HG02623 (cell line): ENCODE data around the gene CENPU.

Experiments
- ATAC-seq: cut with Tn5 transposase; IDR thresholded peaks from one replicate; pipeline ENCODE4 v1.9.1; 2021; ENCODE audit warnings: moderate library complexity; ENCODE audit not compliant: unreplicated experiment

Gene CENPU

GRCh38 chr4:184713887-184714286, 20.0 kb downstream of the CENPU start:
- no peak for ATAC-seq

GRCh38 chr4:184712322-184712721, 21.6 kb downstream of the CENPU start:
- no peak for ATAC-seq

- no peak for ATAC-seq
Measured at GRCh38 chr4:184706453-184706852, 27.4 kb downstream of the CENPU start.

- ATAC-seq, result no peak
Measured at GRCh38 chr4:184705692-184706091, 28.2 kb downstream of the CENPU start.

GRCh38 chr4:184702114-184702513, 31.8 kb downstream of the CENPU start:
- no peak for ATAC-seq

- no peak for ATAC-seq
Measured at GRCh38 chr4:184699941-184700340, 34.0 kb downstream of the CENPU start.

- ATAC-seq, result no peak
Measured at GRCh38 chr4:184697956-184698355, 35.9 kb downstream of the CENPU start.

- no peak for ATAC-seq
Measured at GRCh38 chr4:184695178-184695896, 38.6 kb downstream of the CENPU start.

GRCh38 chr4:184694412-184694956, 39.4 kb downstream of the CENPU start:
- no peak for ATAC-seq

GRCh38 chr4:184693056-184693455, 40.8 kb downstream of the CENPU start:
- ATAC-seq, result no peak

- ATAC-seq, result no peak
Measured at GRCh38 chr4:184689681-184690080, 44.2 kb downstream of the CENPU start.

GRCh38 chr4:184688447-184688846, 45.4 kb downstream of the CENPU start:
- no peak for ATAC-seq

- ATAC-seq, result no peak
Measured at GRCh38 chr4:184688005-184688404, 45.9 kb downstream of the CENPU start.

- no peak for ATAC-seq
Measured at GRCh38 chr4:184684491-184685189, 49.3 kb downstream of the CENPU start.

- ATAC-seq, result no peak
Measured at GRCh38 chr4:184681916-184682315, 52.0 kb downstream of the CENPU start.

GRCh38 chr4:184680698-184681097, 53.2 kb downstream of the CENPU start:
- no peak for ATAC-seq

GRCh38 chr4:184675821-184676492, 57.9 kb downstream of the CENPU start:
- no peak for ATAC-seq

GRCh38 chr4:184675018-184675417, 58.9 kb downstream of the CENPU start:
- no peak for ATAC-seq

GRCh38 chr4:184674011-184674410, 59.9 kb downstream of the CENPU start:
- no peak for ATAC-seq

GRCh38 chr4:184672741-184673140, 61.2 kb downstream of the CENPU start:
- ATAC-seq, result no peak

- ATAC-seq, result no peak
Measured at GRCh38 chr4:184671101-184671500, 62.8 kb downstream of the CENPU start.

GRCh38 chr4:184669251-184669650, 64.6 kb downstream of the CENPU start:
- ATAC-seq, result no peak
